ENCODE results near the gene KIRREL3.

DNA sequence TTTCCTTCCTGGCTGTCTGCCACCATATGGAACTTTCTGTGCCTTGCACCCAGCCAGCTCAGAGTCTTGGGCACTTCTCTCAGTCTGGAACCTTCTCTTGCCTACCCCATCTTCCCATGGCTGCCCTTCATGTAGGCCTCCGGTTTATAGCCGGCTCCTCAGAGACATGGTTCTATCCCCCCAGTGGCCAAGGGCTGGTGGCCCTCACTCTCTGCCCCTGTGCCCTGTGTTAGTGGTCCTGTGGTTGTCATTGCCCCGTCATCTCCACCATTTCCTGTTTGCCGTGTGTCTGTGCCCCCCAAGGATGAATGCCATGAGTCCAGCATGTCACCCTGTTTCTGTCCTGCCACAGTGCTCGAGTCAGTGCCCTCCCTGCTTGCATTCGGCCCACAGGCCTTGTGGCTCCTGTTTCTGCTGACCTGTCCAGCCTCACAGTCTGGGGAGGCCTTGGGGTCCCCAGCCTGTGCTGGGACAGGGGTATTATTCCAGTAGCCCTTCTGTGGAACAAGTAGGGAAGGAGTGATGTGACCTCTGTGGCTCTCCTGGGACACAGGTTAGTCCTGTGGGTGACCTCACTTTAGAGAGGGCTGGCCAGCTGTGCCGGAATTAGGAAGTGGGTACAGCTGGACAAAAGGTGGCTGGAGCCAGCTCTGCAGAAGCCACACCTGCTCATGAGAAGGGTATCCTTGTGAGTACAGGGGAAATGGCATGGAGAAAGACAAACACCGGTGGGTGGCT lies 614.4 kb downstream of the KIRREL3 start:
- TF ChIP-seq CTCF (IDR thresholded peaks at IDR 0.05; ENCODE audit: low read depth, low read length) (no peak), EZH2phosphoT487 (IDR thresholded peaks at IDR 0.05; ENCODE audit: low read depth) (no peak)
